IMR-90 (cell line): ENCODE data around the gene SUSD1. TPM values are rescaled to one million over a fixed set of nuclear protein-coding genes. Genes with fewer than 3 reads are reported as not detected.
A peak's percentile ranks its signal among the peaks of the same experiment; 100 is the strongest.

Experiments
- ATAC-seq: fragments of 200-7000 bp; cut with Tn5 transposase; 2 replicates; pipeline ENCODE4 v1.9.1; 2020; ENCODE audit warnings: low read depth, mild to moderate bottlenecking, moderate library complexity
- BruUV-seq: library from RNA; stranded (reverse); fragments of 400-500 nt; replicated peaks from 2 replicates; lab custom pipeline; 2021; lab: Mats Ljungman, UMichigan
- CTCF ChIA-PET: fragments of 300-600 bp; formaldehyde crosslinking; extraction: SDS; loops from one replicate; lab custom pipeline; 2021; ENCODE audit warnings: antibody characterized with exemption; lab: Yijun Ruan, JAX
- POLR2A ChIA-PET: fragments of 300-600 bp; sonication (Branson Sonifier 250); formaldehyde crosslinking; loops from one replicate; lab custom pipeline; 2022; ENCODE audit warnings: antibody characterized with exemption; ENCODE audit not compliant: unreplicated experiment; lab: Charles Lee
- DNase-seq: peaks from one replicate; pipeline ENCODE4 v3.0.0; 2013
- H2AFZ ChIP-seq: replicated peaks from 2 replicates; pipeline ENCODE3; 2013; ENCODE audit warnings: low read length, mild to moderate bottlenecking; ENCODE audit not compliant: poor library complexity
- H2AK5ac ChIP-seq: 2 replicates; pipeline ENCODE4 v1.6.1; 2013; ENCODE audit warnings: low read depth, low read length, inconsistent platforms
- H2AK9ac ChIP-seq: replicated peaks from 2 replicates; pipeline ENCODE3; 2013; ENCODE audit warnings: mild to moderate bottlenecking, low read depth, low read length, moderate library complexity; ENCODE audit not compliant: poor library complexity
- H2BK120ac ChIP-seq: 2 replicates; pipeline ENCODE4 v1.6.1; 2013; ENCODE audit warnings: low read depth, low read length, inconsistent platforms
- H2BK15ac ChIP-seq: 3 replicates; pipeline ENCODE4 v1.6.1; 2013; ENCODE audit warnings: low read depth, low read length, inconsistent platforms
- H2BK20ac ChIP-seq: 2 replicates; pipeline ENCODE4 v1.6.1; 2013; ENCODE audit warnings: low read depth, mild to moderate bottlenecking, inconsistent platforms, low read length, moderate library complexity
- H2BK5ac ChIP-seq: 2 replicates; pipeline ENCODE4 v1.6.1; 2013; ENCODE audit warnings: mild to moderate bottlenecking, low read depth, low read length, inconsistent platforms; ENCODE audit not compliant: poor library complexity, severe bottlenecking
- H3K14ac ChIP-seq: replicated peaks from 2 replicates; pipeline ENCODE4 v1.6.1; 2013; ENCODE audit warnings: low read depth, low read length, inconsistent platforms
- H3K18ac ChIP-seq: 2 replicates; pipeline ENCODE4 v1.6.1; 2013; ENCODE audit warnings: low read depth, low read length, control low read depth
- H3K23ac ChIP-seq: 2 replicates; pipeline ENCODE4 v1.6.1; 2013; ENCODE audit warnings: low read depth, low read length, inconsistent platforms
- H3K27ac ChIP-seq: 2 replicates; pipeline ENCODE4 v1.5.1; 2013; ENCODE audit warnings: mild to moderate bottlenecking, control low read depth, low read length; ENCODE audit not compliant: insufficient read depth
- H3K27me3 ChIP-seq: 2 replicates; pipeline ENCODE4 v1.6.1; 2013; ENCODE audit warnings: low read length; ENCODE audit not compliant: control insufficient read depth, insufficient read depth
- H3K36me3 ChIP-seq: 2 replicates; pipeline ENCODE4 v1.6.1; 2013; ENCODE audit warnings: low read length, mixed read lengths; ENCODE audit not compliant: control insufficient read depth, insufficient read depth
- H3K4ac ChIP-seq: 2 replicates; pipeline ENCODE4 v1.6.1; 2013; ENCODE audit warnings: low read depth, low read length, inconsistent platforms
- H3K4me1 ChIP-seq: 2 replicates; pipeline ENCODE4 v1.6.1; 2013; ENCODE audit warnings: low read length, mixed read lengths; ENCODE audit not compliant: control insufficient read depth, insufficient read depth
- H3K4me2 ChIP-seq: 2 replicates; pipeline ENCODE4 v1.6.1; 2013; ENCODE audit warnings: low read depth, mild to moderate bottlenecking, control low read depth, low read length, moderate library complexity
- H3K4me3 ChIP-seq: 2 replicates; pipeline ENCODE4 v1.5.1; 2013; ENCODE audit warnings: low read depth, mild to moderate bottlenecking, control low read depth, low read length, moderate library complexity; ENCODE audit not compliant: insufficient read depth
- H3K56ac ChIP-seq: 2 replicates; pipeline ENCODE4 v1.6.1; 2013; ENCODE audit warnings: low read length, inconsistent platforms; ENCODE audit not compliant: insufficient read depth; ENCODE audit errors: extremely low read depth
- H3K79me1 ChIP-seq, 2 experiments: 2 replicates each; pipeline ENCODE4 v1.6.1; 2013; ENCODE audit warnings: low read length in 2 of 2, inconsistent platforms in 1 of 2, low read depth in 1 of 2
- H3K9ac ChIP-seq: 2 replicates; pipeline ENCODE4 v1.6.1; 2013; ENCODE audit warnings: low read depth, low read length, control low read depth
- H3K9me1 ChIP-seq: 2 replicates; pipeline ENCODE4 v1.6.1; 2013; ENCODE audit warnings: low read length, inconsistent platforms; ENCODE audit not compliant: insufficient read depth
- H3K9me3 ChIP-seq: 2 replicates; pipeline ENCODE4 v1.6.1; 2013; ENCODE audit warnings: low read length; ENCODE audit not compliant: control insufficient read depth, insufficient read depth
- H4K20me1 ChIP-seq: 2 replicates; pipeline ENCODE4 v1.6.1; 2013; ENCODE audit warnings: low read length, inconsistent platforms; ENCODE audit not compliant: insufficient read depth
- H4K5ac ChIP-seq: 2 replicates; pipeline ENCODE4 v1.6.1; 2013; ENCODE audit warnings: mild to moderate bottlenecking, low read depth, low read length, control low read depth
- H4K8ac ChIP-seq, 2 experiments: 2 replicates each; pipeline ENCODE4 v1.6.1; 2013; ENCODE audit warnings: low read depth in 2 of 2, low read length in 2 of 2, control low read depth in 1 of 2, inconsistent platforms in 1 of 2
- H4K91ac ChIP-seq: 2 replicates; pipeline ENCODE4 v1.6.1; 2013; ENCODE audit warnings: low read depth, low read length, inconsistent platforms; ENCODE audit not compliant: insufficient read depth
- BHLHE40 ChIP-seq: fragments of 150-350 bp; IDR thresholded peaks from 2 replicates; pipeline ENCODE4 v1.6.1; 2016; ENCODE audit warnings: mild to moderate bottlenecking, low read depth, low read length
- CEBPB ChIP-seq: IDR thresholded peaks from 2 replicates; pipeline ENCODE4 v1.6.1; 2012; ENCODE audit warnings: low read depth, low read length, improper control_type of control experiment
- CHD1 ChIP-seq: IDR thresholded peaks from 2 replicates; pipeline ENCODE4 v1.6.1; 2012; ENCODE audit warnings: low read depth, low read length, improper control_type of control experiment
- FOS ChIP-seq: fragments of 150-350 bp; IDR thresholded peaks from 2 replicates; pipeline ENCODE4 v1.6.1; 2016; ENCODE audit warnings: low read depth, low read length
- MAZ ChIP-seq: IDR thresholded peaks from 2 replicates; pipeline ENCODE4 v1.6.1; 2012; ENCODE audit warnings: low read depth, mild to moderate bottlenecking, low read length, improper control_type of control experiment, moderate library complexity, borderline replicate concordance
- MXI1 ChIP-seq: IDR thresholded peaks from 2 replicates; pipeline ENCODE4 v1.6.1; 2012; ENCODE audit warnings: low read depth, mild to moderate bottlenecking, low read length, moderate library complexity, borderline replicate concordance
- NFE2L2 ChIP-seq: fragments of 150-350 bp; IDR thresholded peaks from 2 replicates; pipeline ENCODE4 v1.6.1; 2016; ENCODE audit warnings: low read depth, mild to moderate bottlenecking, low read length
- RCOR1 ChIP-seq: IDR thresholded peaks from 2 replicates; pipeline ENCODE4 v1.6.1; 2012; ENCODE audit warnings: mild to moderate bottlenecking, low read length, improper control_type of control experiment; ENCODE audit not compliant: insufficient replicate concordance
- RFX5 ChIP-seq: IDR thresholded peaks from 2 replicates; pipeline ENCODE4 v1.8.0; 2012; ENCODE audit warnings: low read depth, mild to moderate bottlenecking, low read length, moderate library complexity
- SMC3 ChIP-seq: fragments of 150-350 bp; IDR thresholded peaks from 2 replicates; pipeline ENCODE4 v1.6.1; 2016; ENCODE audit warnings: low read depth, mild to moderate bottlenecking, antibody characterized with exemption, low read length, moderate library complexity
- USF2 ChIP-seq: fragments of 150-350 bp; IDR thresholded peaks from 2 replicates; pipeline ENCODE4 v1.6.1; 2017; ENCODE audit warnings: mild to moderate bottlenecking, antibody characterized with exemption, low read length, low read depth
- WGBS, 2 experiments: methylation state at CpG; one replicate each; pipeline versions ENCODE4 v1.1.5 to v1.1.7; 2013; ENCODE audit warnings: missing lambda C conversion rate in 2 of 2; ENCODE audit not compliant: insufficient read length in 1 of 2; ENCODE audit errors: extremely low coverage in 2 of 2; 5-methylcytosine and 5-hydroxymethylcytosine counted together
- dilution Hi-C: fragments of 300-500 bp; cut with HindIII; formaldehyde crosslinking; loops from one replicate; pipeline ENCODE4 v1.14.3; 2018; ENCODE audit warnings: low sequenced_read_pairs; ENCODE audit not compliant: unreplicated experiment
- in situ Hi-C: fragments of 300-500 bp; cut with MboI; formaldehyde crosslinking; loops from 3 replicates; pipeline ENCODE4 v1.14.3; 2019; ENCODE audit warnings: low sequenced_read_pairs, inconsistent platforms, mixed read lengths
- intact Hi-C: fragments of 100-400 bp; cut with micrococcal nuclease; formaldehyde crosslinking; loops from 2 replicates; pipeline ENCODE4 v1.10.0; 2022
- polyA plus RNA-seq, 3 experiments: library from polyadenylated mRNA; depleted of rRNA; stranded (reverse); fragments of >200 nt; gene quantifications; 2 replicates each; pipeline ENCODE4 v1.2.3, GENCODE V29; 2012; ENCODE audit warnings: low replicate concordance in 1 of 3
- total RNA-seq: library from RNA; depleted of rRNA; stranded (reverse); fragments of >200 nt; gene quantifications from 2 replicates; pipeline ENCODE4 v1.2.3, GENCODE V29; 2012
- TF ChIP-seq, protein P1 (sequence below): conservative IDR thresholded peaks from 2 replicates; pipeline ENCODE4 v1.5.1; 2012; ENCODE audit warnings: mild to moderate bottlenecking, low read depth, low read length, improper control_type of control experiment
- TF ChIP-seq, protein P2 (sequence below): fragments of 150-350 bp; IDR thresholded peaks from 2 replicates; pipeline ENCODE4 v1.6.1; 2016; ENCODE audit warnings: low read depth, mild to moderate bottlenecking, low read length, moderate library complexity, borderline replicate concordance

The SUSD1 gene
- total and polyA plus RNA-seq, 2 of the 4 experiments (the other 2 are of a cell fraction), result 4.0 to 4.7 TPM

GRCh38 chr9:112061152-112061740 is 113.9 kb downstream of the SUSD1 start:
- POLR2A ChIA-PET, result interaction anchor here (0.5 to 0.7 kb wide), 3 partner anchors 13 to 142 kb away, joined by 4 to 11 read pairs (median 7); no protein-coding TSS in a partner anchor
- DNase-seq (peak; percentile 99), ATAC-seq (peak; percentile 73)
- Histone ChIP-seq H3K4me3 (no peak overlapping the region), H2AK5ac (peak overlapping the region; percentile 100), H2BK120ac (peak overlapping the region; percentile 99), H3K27me3 (no peaks in the 10 kb centered on the region), H3K27ac (peak overlapping the region; percentile 97), H3K56ac (peak overlapping the region; percentile 91), H2BK20ac (peak overlapping the region; percentile 99), H3K4me1 (peaks cover 26% of the 10 kb centered on the region), H4K91ac (peak overlapping the region; percentile 99), H4K5ac (peak overlapping the region; percentile 95), H3K36me3 (no peaks in the 10 kb centered on the region), H3K9me1 (peaks cover 22% of the 10 kb centered on the region), H3K18ac (peak overlapping the region; percentile 95), H2BK15ac (peak overlapping the region; percentile 93; the same call in 2 of the 3 replicates), H3K14ac (peak overlapping the region; percentile 91), H4K20me1 (no peaks in the 10 kb centered on the region), H3K4ac (peak overlapping the region; percentile 99), H3K9me3 (no peaks in the 10 kb centered on the region), H3K4me2 (peak overlapping the region; percentile 12; the same call in 1 of the 2 replicates), H2AFZ (peak overlapping the region; percentile 67), H3K9ac (peak overlapping the region; percentile 56), H2BK5ac (peak overlapping the region; percentile 100), H3K79me1 (peaks cover 6 to 20% of the 10 kb centered on the region in 2 experiments; a peak in 2 of 4 replicates), H3K23ac (peak overlapping the region; percentile 94), H4K8ac (peak overlapping the region; percentile 88 to 95), H2AK9ac (peak overlapping the region; percentile 95)
- no TSS peak for BruUV-seq
- dilution Hi-C loops, result no loop called here
- intact Hi-C loops, result no loop called here
- no CpG with 5 or more reads among the region's 3 CpGs for WGBS, 2 experiments
- CTCF ChIA-PET, result interaction anchor here (0.9 to 2.2 kb wide), 2 partner anchors 9 to 17 kb away, joined by 3 to 6 read pairs; no protein-coding TSS in a partner anchor
- in situ Hi-C loops, result no loop called here
- TF ChIP-seq, protein P1, sequence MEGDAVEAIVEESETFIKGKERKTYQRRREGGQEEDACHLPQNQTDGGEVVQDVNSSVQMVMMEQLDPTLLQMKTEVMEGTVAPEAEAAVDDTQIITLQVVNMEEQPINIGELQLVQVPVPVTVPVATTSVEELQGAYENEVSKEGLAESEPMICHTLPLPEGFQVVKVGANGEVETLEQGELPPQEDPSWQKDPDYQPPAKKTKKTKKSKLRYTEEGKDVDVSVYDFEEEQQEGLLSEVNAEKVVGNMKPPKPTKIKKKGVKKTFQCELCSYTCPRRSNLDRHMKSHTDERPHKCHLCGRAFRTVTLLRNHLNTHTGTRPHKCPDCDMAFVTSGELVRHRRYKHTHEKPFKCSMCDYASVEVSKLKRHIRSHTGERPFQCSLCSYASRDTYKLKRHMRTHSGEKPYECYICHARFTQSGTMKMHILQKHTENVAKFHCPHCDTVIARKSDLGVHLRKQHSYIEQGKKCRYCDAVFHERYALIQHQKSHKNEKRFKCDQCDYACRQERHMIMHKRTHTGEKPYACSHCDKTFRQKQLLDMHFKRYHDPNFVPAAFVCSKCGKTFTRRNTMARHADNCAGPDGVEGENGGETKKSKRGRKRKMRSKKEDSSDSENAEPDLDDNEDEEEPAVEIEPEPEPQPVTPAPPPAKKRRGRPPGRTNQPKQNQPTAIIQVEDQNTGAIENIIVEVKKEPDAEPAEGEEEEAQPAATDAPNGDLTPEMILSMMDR, result no peak
- TF ChIP-seq NFE2L2 (no peak), CEBPB (peak; percentile 53), MAZ (0 out of 2 replicates have a peak, but pooled peaks have one; percentile 36), USF2 (peak; percentile 66; the same call in 1 of the 2 replicates), BHLHE40 (peak; percentile 58; the same call in 1 of the 2 replicates), RCOR1 (no peak), MXI1 (0 out of 2 replicates have a peak, but pooled peaks have one; percentile 33), SMC3 (peak; percentile 25; the same call in 1 of the 2 replicates), FOS (peak; percentile 92), RFX5 (no peak), CHD1 (no peak)
- TF ChIP-seq, protein P2, sequence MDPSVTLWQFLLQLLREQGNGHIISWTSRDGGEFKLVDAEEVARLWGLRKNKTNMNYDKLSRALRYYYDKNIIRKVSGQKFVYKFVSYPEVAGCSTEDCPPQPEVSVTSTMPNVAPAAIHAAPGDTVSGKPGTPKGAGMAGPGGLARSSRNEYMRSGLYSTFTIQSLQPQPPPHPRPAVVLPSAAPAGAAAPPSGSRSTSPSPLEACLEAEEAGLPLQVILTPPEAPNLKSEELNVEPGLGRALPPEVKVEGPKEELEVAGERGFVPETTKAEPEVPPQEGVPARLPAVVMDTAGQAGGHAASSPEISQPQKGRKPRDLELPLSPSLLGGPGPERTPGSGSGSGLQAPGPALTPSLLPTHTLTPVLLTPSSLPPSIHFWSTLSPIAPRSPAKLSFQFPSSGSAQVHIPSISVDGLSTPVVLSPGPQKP, result no peak
